HG03097 (cell line): Measurements from ENCODE around the gene LRRC8B.
"Not testable (repeated sequence)": the region's sequence is repeated elsewhere in the genome, so short reads cannot be mapped to it uniquely, and the experiment has no call there.

Source experiments
- ATAC-seq: cut with Tn5 transposase; IDR thresholded peaks from one replicate; pipeline ENCODE4 v1.9.1; 2021; ENCODE audit not compliant: unreplicated experiment, low FRiP score

Gene LRRC8B

DNA sequence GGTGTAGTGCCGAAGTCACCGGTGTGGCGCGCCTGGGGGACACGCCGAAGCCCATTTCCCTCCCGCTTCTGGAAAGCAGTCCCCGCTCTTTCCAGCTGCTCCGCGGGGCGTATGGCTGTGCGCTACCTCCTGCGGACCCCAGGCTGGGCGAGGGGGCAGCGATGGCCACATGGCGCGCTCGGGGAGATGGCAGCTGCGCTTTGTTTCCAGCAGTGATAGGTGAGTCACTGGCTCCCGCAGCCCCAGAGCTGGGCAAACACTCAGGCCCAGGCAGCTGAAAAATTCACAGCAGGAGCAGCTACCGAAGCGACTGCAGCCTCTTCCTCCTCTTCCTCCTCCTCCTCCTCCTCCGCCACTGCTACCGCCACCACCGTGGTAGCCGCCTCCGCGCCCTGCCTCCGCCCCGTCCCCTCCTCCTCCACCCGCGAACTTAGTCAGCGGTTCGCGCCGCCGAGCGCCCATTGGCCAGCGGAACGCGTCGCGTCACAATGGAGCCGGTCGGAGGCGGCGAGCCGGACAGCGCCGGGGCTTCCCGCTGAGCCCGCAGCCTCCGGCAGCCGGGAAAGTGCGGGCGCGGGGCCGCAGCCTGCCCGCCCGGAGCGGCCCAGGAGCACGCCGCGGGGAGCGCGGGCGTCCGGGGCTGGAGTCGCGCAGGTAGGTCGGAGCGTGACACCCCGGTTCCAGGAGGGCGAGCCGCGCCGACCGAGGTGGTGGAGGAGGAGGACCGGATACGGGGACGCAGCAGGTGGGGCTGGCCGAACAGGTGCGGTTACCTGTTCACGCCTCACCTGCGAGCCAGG, at the start of gene LRRC8B:
Gene LRRC8B (plus strand): TSS at position 461 of the 800 bp plus-strand sequence. CDS start 57,822 bp downstream, outside the sequence.
- peak; percentile 77 for ATAC-seq

DNA sequence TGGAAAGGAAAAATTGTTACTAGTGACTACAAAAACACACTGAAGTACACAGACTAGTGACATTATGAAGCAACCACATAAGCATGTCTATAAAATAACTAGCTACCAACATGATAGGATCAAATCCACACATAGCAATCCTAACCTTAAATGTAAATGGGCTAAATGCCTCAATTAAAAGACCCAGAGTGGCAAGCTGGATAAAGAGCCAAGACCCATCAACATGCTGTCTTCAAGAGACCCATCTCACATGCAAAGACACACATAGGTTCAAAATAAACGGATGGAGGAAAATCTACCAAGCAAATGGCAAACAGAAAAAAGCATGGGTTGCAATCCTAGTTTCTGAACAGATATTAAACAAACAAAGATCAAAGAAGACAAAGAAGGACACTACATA, 49.4 kb upstream of the LRRC8B start:
- no peak for ATAC-seq

DNA sequence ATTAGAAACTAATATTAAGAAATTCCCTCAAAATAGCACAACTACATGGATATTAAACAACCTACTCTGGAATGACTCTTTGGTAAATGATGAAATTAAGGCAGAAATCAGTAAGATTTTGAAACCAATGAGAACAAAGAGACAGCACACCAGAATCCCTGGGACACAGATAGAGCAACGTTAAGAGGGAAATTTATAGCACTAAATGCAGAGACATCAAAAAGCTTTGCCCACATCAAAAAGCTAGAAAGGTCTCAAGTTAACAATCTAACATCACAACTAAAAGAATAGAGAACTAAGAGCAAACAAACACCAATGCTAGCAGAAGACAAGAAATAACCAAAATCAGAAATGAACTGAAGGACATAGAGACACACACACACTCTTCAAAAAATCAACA, 48.6 kb upstream of the LRRC8B start:
- ATAC-seq = no peak

DNA sequence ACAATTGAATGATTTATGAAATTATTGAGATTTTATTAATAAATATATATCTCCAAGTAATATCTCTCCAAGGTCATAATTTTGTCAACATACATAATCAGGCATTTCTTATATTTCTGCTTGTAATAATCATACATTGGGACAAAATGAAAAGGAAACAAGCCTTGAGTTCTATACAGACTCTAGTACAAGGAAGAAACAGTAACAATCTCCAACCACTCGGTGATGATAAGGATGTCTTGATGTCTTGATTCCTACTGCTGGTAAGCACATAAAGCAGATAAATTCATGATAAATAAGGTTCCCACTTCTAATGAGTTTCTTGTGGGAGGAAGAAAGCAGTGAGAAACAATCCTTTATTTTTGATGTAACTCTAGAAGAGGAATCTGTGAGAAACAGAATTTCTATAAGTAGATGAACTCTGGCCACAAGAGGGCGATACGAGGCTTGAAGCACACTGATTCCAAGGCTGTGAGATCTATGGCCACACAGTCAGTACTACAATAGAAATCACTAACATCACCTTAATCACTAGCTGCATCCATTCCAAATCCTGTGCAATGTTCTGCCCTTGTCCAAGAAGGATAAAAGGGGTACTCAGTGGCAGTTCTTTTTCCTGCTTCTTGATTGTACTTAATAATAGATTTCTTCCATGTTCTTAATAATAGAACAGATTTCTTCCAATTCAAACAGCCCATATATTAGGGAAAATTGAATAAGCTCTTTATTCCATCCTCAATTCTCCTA, 41.4 kb upstream of the LRRC8B start:
- no peak for ATAC-seq

DNA sequence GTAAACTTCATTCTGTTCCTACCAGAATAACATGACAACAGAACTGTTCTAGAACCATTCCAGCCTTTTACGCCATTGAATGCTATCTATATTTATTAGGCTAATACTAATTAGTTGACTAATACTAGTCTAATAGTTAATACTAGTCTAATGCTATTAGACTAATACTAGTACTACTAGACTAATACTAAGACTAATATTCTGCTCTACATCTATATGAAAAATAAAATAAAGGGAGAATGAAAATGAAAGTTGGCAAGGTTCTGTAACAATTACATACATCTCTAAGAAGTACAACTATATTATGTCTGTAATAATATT, 40.9 kb upstream of the LRRC8B start:
- no peak for ATAC-seq

DNA sequence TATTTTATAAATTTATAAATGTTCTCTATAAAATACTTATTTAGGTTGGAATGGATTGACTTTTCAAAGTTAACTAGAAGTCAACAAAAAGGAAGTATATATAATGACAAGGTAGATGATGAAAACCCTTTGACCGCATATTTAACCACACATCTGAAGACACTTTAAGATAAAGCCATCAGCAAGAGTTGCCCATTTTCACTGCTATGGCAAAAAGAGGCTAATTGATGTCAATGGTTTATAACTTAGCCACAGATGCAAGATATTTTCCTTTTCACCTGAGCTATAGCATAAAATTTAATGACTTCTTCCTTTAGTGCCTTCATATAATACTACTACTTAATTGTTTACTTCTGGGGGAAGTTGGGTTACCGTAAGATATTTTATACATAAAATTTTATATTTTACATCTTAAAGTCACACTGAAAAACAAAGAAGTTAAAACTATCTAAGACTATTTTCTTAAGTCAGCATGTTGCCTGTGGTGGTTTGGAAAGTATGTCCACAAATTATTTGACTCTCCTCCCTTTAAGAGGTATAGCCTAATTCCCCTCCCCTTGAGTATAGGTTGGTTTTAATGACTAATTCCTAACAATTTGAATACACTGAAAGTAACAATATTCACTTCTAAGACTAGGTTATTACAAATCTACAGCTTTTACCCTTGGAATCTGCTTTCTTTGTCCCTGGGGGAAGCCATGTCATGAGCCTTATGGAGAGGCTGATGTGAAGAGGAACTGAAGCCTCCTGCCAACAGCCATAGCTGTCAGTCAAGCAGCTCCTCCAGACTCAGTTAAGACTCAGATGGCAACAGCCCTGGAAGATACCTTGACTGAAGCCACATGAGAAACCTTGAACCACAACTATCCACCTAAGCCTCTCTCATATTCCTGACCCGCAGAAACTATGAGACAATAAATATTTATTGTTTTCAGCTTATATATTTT, 40.3 kb upstream of the LRRC8B start:
- ATAC-seq = no peak

DNA sequence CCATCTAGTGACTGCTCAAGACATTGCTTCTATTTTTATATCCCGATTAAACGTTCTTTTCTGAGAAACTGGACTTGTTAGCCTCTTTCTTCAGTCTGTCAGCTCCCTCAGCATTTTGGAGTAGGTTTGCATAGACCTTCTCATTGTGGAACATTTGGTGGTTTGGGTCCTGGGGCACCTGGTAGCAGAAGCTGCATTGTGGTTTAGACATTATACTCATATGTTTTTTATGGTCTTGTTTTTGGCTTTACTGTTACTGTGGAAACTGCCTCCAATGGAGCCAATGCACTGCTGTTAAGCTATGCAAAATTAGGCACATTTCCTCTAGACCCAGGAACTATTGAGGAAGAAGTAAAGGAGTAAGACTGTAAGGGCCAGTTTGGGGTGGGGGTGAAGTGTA, 36.7 kb upstream of the LRRC8B start:
- ATAC-seq = no peak

DNA sequence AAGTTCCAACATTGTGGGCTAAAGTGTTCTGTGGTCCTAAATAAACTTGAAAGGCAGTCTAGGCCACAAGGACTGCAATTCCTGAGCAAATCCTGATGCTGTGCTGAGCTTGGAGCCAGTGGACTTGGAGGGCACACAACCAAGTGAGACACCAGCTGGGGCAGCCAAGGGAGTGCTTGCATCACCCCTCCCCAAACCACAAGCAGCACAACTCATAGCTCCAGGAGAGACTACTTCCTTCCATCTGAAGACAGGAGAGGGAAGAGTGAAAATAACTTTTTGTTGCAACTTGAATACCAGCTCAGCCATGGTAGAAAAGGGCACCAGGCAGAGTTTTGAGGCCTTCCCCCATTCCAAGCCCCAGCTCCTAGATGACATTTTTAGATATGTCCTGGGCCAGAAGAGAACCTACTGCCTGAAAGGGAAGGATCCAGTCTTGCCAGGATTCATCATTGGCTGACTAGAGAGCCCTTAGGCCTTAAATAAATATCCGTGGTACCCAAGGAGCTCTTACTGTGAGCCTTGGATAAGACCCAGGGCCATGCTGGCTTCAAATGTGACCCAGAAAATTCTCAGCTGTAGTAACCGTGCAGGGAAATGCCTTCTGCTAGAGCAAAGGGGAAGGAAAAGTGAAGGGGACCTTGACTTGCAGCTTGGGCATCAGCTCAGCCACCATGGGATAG, 35.4 kb upstream of the LRRC8B start:
- no peak for ATAC-seq

DNA sequence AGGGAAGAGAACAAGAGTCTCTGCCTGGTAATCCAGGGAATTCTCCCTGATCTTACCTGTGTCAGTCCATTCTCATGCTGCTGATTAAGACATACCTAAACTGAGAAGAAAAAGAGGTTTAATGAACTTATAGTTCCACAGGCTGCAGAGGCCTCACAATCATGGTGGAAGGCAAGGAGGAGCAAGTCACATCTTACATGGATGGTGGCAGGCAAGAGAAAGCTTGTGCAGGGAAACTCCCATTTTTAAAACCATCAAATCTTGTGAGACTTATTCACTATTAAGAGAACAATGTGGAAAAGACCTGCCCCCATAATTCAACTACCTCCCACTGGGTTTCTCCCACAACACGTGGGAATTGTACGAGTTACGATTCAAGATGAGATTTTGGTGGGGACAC, 34.2 kb upstream of the LRRC8B start:
- ATAC-seq = no peak

DNA sequence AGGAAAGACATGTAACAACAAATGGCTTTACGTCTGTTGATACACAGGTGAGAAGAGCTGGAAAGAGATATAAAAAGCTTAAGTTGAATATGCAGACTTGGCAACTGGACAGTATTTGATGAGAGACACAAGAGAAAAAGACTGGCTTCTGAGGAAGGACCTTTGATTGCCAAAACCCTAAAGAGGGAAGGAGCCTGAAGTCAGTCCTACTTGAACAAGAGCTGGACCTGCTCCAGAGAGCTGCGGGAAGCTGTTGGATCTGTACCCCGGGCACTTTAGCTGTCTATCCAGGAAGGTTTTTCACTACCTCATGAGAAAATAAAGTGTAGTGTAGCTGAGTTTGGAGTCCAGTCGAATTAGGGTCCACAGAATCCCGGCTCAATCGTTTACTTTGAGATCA, 25.3 kb upstream of the LRRC8B start:
- ATAC-seq = no peak

DNA sequence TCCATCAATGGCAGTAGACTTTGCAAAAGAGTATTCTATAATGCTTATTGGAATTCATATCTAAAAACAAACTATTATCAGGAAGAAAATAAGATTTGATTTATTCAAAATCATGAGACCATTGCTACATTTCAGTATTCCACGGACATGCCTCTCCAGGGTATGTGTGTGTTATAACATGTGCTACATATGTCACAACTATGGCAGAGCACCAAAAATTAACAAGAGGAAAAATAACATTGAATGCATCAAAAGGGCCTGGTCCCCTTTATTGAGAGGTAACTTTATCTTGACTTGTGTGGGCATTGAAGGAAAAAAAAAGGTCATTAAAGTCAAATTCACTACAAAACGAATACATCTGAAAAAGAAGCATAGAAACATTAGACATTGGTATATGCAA, 22.6 kb upstream of the LRRC8B start:
- ATAC-seq = no peak

DNA sequence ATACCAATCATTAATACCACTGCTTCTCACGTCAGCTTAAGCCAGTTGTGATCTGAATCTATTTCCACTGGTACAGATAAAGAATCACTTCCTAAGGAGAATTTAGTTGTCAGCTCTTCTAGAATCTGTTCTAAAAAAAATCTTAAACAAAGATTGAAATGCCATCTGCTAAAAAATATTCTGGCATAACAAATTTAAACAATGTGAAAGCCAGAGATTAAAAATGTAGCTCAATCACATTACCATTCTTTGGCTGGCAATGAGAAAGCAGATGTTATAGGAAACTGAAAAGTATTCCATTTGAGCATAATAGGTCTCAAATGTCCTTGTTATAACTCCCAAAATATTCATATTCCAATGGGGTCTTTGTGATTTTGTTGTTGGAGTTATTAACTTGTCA, 21.7 kb upstream of the LRRC8B start:
- no peak for ATAC-seq

DNA sequence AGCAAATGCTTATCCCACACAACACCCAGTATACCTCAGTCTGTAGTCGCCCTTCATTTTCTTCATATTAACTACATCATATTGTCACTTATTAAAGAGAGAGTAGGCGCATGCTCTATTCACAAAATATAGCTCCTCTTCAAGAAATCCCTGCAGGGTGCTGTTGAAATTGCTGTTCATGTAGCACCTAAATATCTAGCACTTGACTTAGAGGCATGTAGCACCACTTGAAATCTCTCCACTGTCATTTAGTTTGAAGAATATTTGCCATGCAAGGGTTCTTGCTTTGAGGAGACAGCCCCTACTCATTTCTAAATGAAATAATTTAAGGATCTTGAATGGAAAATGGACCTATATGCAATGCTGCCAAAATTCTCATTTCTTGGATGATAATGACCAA, 20.9 kb upstream of the LRRC8B start:
- ATAC-seq = no peak

DNA sequence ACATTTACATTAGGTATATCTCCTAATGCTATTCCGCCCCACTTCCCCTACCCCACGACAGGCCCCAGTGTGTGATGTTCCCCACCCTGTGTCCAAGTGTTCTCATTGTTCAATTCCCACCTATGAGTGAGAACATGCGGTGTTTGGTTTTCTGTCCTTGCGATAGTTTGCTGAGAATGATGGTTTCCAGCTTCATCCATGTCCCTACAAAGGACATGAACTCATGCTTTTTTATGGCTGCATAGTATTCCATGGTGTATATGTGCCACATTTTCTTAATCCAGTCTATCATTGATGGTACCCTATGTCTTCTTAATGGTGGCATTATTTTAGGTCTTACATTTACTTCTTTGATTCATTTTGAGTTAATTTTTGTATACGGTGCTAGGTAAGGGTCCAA, 14.6 kb upstream of the LRRC8B start:
- not testable (repeated sequence) for ATAC-seq

DNA sequence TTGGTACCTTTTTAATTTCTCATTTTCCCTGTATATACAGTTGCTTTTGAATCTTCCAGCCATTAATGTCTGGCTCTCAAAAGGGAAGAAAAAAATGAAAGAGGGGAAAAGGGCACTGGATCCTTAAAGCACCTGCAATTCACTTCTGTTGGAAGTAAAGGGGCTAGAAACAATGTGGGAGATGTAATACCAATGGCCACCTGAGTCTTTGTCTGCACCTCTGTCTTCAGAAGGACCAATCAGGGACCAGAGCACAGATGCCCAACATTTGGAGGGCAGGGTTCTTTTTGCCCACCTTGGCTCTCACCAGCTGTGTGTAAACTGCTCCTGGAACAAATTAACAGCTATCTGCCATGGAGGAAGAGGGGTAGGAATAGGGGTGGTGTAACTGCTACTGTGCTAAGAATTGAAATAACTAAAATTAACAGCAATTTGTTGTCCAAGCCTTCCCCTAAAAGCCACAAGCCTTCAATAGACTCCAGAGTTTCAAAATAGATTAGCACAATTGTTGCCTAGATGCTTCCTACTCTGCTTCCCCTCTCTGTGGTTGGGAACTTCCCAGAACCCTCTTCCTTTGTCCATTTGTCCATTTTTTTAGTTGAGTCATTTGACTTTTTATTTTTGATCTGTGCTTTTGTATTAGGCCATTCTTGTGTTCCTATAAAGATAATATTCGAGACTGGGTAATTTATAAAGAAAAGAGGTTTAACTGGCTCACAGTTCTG, 11.5 kb upstream of the LRRC8B start:
- no peak for ATAC-seq

DNA sequence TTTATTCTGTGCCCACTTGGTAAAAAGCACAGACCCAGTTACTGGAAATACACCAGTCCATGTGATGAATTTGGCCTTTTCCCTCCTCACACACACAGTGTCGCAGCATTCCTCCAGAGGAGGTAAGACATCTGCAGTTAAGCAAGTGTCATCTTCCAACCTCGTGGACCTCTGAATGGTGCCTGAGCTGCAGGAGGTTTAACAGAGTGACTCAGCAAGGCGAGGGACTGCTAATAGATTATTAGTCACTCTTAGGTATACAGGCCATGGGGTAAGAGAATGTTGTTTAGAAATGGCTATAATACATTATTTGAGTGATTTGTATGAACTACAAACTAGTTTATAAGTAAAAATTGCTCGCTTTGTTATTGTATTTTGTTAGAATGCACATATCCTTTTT, 8.6 kb upstream of the LRRC8B start:
- no peak for ATAC-seq

DNA sequence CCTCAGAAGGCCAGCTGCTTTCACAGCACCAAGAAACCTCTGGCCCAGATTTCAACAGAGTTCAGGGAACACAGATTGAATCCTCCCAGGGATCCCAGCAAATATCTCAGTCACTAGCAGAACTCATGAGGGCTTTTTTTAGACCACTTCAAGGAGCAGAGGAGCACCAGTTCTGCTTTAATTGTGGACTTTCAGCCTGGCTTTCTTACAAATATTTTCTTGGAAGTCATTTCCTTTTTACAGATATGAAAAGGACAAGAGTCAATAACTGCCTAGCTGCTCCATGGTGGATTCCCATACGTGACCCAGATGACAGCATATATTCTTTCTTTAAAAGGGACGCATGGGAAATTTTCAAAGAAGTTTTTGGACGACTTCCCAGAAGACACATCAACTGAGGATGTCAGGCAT, 6.4 kb upstream of the LRRC8B start:
- no peak for ATAC-seq

DNA sequence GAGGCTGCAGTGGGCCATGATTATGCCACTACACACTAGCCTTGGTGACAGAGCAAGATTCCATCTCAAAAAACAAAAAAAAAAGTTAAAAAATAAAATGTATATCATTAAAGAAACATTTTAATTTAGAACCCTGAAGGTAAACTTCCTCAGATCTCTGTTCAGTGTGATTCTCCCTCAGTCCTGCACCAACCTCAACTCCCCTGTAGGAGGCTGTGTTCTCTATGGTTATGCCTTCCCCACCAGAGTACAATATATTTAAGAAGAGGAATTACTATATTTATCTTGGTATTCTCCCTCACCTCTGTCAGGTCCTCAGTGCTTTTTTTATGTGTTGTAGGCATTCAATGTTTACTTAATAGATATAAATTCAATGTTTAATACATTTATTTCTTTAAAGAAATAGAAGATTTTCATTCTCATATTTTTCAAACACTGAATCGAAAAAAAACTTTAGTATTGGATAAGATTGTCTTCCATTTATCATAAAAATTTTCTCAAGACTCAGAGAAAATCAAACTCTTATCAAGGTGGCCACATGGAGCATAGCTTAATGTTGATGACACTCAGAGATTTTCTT, 4.8 kb upstream of the LRRC8B start:
- no peak for ATAC-seq

DNA sequence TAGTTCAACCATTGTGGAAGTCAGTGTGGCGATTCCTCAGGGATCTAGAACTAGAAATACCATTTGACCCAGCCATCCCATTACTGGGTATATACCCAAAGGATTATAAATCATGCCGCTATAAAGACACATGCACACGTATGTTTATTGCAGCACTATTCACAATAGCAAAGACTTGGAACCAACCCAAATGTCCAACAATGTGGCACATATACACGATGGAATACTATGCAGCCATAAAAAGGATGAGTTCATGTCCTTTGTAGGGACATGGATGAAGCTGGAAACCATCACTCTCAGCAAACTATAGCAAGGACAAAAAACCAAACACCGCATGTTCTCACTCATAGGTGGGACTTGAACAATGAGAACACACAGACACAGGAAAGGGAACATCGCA, 2.7 kb upstream of the LRRC8B start:
- not testable (repeated sequence) for ATAC-seq
